NT2/D1 (cell line): ENCODE results near the gene SSR2.

Experiments
- DNase-seq: peaks from one replicate; pipeline ENCODE4 v3.0.0-alpha.2; 2011; ENCODE audit warnings: low read depth, low spot score
- H3K27me3 ChIP-seq: 2 replicates; pipeline ENCODE4 v1.6.0; 2011; ENCODE audit warnings: mild to moderate bottlenecking; ENCODE audit not compliant: insufficient read length, insufficient read depth
- H3K36me3 ChIP-seq: 2 replicates; pipeline ENCODE4 v1.6.1; 2011; ENCODE audit warnings: mild to moderate bottlenecking, low read length, mixed read lengths; ENCODE audit not compliant: insufficient read depth, insufficient read length
- H3K4me1 ChIP-seq: 2 replicates; pipeline ENCODE4 v1.5.1; 2011; ENCODE audit not compliant: insufficient read depth, insufficient read length
- H3K4me3 ChIP-seq: 2 replicates; pipeline ENCODE4 v1.5.1; 2011; ENCODE audit warnings: low read depth; ENCODE audit not compliant: insufficient read length
- H3K9ac ChIP-seq: 2 replicates; pipeline ENCODE4 v1.6.0; 2011; ENCODE audit warnings: low read depth; ENCODE audit not compliant: insufficient read length
- H3K9me3 ChIP-seq: 2 replicates; pipeline ENCODE4 v1.5.1; 2011; ENCODE audit warnings: mild to moderate bottlenecking, low read length; ENCODE audit not compliant: insufficient read depth
- SUZ12 ChIP-seq: IDR thresholded peaks from 2 replicates; pipeline ENCODE4 v1.6.1; 2011; ENCODE audit not compliant: insufficient read length, insufficient read depth; ENCODE audit errors: extremely low read depth
- YY1 ChIP-seq: IDR thresholded peaks from 2 replicates; pipeline ENCODE4 v1.6.1; 2011; ENCODE audit not compliant: insufficient read length, insufficient read depth
- ZNF274 ChIP-seq: IDR thresholded peaks from 2 replicates; pipeline ENCODE4 v1.6.1; 2011; ENCODE audit warnings: mild to moderate bottlenecking, low read depth, low read length

The SSR2 gene

GRCh38 chr1:156019946-156020292 lies 832 bp downstream of the SSR2 start:
- Histone ChIP-seq H3K36me3 (peaks cover 42% of the 10 kb centered on the region), H3K9ac (peak overlapping the region; percentile 91), H3K4me1 (peaks cover 2% of the 10 kb centered on the region), H3K9me3 (no peaks in the 10 kb centered on the region), H3K27me3 (peaks cover 5% of the 10 kb centered on the region), H3K4me3 (peak overlapping the region; percentile 92)
- TF ChIP-seq ZNF274 (no peak), YY1 (no peak), SUZ12 (no peak)
- DNase-seq, result no peak

DNA sequence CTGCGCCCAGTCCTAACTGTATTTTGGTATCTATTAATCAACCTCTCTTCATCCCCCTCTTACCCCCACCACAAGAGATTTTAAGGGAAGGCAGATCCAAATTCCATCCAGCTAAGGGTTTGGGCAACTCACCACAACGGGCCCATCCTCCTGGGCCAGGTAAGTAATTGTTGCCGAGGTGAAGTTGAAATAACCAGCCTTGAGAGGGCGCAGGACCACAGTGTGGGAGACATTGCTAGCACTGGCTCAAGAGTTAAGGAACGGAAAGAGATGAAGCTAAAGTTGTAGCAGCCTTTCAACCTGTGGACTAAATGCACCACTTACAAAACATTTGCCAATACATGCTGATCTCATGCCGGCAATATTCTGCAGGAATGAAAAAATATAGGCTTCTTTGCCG lies 5.9 kb downstream of the SSR2 start:
- H3K4me3 ChIP-seq, result no peak overlapping the region
- H3K9ac ChIP-seq, result no peak overlapping the region
- H3K4me1 ChIP-seq, result peaks cover 6% of the 10 kb centered on the region
- no peak for DNase-seq
- no peaks in the 10 kb centered on the region for H3K27me3 ChIP-seq
- peaks cover 86% of the 10 kb centered on the region for H3K36me3 ChIP-seq
- TF ChIP-seq SUZ12, result no peak
- no peak for TF ChIP-seq ZNF274
- TF ChIP-seq YY1, result no peak
- no peaks in the 10 kb centered on the region for H3K9me3 ChIP-seq

GRCh38 chr1:156012051-156012817 lies 8.5 kb downstream of the SSR2 start:
- no peak for DNase-seq
- Histone ChIP-seq H3K36me3 (peaks cover 76% of the 10 kb centered on the region), H3K9me3 (no peaks in the 10 kb centered on the region), H3K9ac (no peak overlapping the region), H3K4me3 (no peak overlapping the region), H3K27me3 (no peaks in the 10 kb centered on the region), H3K4me1 (peaks cover 11% of the 10 kb centered on the region)
- no peak for TF ChIP-seq ZNF274
- no peak for TF ChIP-seq YY1
- no peak for TF ChIP-seq SUZ12

DNA sequence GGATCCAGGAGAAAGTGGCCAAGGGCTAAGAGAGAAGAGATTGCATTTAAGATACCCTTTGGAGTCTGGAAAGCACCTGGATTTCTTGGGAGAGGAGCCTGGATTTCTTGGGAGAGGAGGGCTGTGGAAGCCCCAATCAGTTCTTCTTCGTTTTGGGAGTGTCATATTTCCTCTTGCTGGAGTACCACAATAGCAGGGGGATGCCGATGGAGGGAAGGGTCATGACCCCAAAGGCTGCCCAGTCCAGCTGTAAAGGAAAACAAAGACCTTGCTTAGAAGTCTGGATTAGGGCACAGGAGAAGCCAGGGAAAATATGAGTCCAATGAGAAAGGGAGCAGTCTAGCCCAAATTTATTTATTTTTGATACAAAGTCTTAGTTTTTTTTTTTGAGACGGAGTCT lies 11.3 kb downstream of the SSR2 start:
- H3K9me3 ChIP-seq, result no peaks in the 10 kb centered on the region
- H3K9ac ChIP-seq, result no peak overlapping the region
- no peak for DNase-seq
- peaks cover 54% of the 10 kb centered on the region for H3K36me3 ChIP-seq
- H3K4me1 ChIP-seq, result peaks cover 13% of the 10 kb centered on the region
- no peak for TF ChIP-seq SUZ12
- TF ChIP-seq YY1, result no peak
- TF ChIP-seq ZNF274, result no peak
- H3K4me3 ChIP-seq, result no peak overlapping the region
- H3K27me3 ChIP-seq, result no peaks in the 10 kb centered on the region

DNA sequence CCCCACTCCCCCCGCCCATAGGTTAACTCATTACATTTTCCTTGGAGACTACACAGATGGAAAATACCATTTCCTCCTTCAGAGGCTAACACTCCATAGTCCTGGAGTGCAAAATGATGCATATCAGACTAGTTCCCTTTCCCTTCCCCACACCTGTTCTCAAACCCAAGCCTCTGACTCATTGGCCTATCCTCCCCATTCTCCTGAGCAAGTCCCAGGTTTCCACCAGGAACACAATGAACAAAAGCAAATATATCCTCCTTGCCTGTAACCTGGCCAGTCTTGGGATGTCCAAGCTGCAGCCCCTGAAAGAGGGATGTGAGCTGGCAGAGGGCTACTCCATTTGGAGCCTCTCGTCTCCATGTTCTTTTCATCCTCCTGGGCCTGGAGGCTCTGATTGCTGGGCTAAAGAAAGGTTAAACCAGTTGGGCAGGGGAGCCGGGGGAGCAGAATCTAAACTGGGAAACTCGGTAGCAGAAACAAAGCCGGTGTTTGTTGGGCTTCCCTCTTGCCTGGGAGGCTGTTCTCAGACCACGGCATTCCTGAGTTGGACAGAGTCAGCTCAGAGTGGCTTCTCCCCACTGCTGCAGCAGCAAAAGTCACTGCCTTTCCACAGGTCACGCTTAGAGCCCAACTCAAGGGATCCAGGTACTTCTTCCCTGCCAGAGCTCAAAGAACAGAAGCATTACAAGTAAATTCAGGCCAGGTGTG lies 13.9 kb downstream of the SSR2 start:
- H3K9me3 ChIP-seq, result no peaks in the 10 kb centered on the region
- no peak for DNase-seq
- no peaks in the 10 kb centered on the region for H3K27me3 ChIP-seq
- H3K36me3 ChIP-seq, result peaks cover 31% of the 10 kb centered on the region
- no peak overlapping the region for H3K4me3 ChIP-seq
- no peak for TF ChIP-seq ZNF274
- no peak for TF ChIP-seq SUZ12
- no peak for TF ChIP-seq YY1
- no peak overlapping the region for H3K9ac ChIP-seq
- H3K4me1 ChIP-seq, result peaks cover 18% of the 10 kb centered on the region

GRCh38 chr1:156004843-156005584 lies 15.7 kb downstream of the SSR2 start:
- Histone ChIP-seq H3K9me3 (no peaks in the 10 kb centered on the region), H3K4me3 (no peak overlapping the region), H3K4me1 (peaks cover 18% of the 10 kb centered on the region), H3K36me3 (peaks cover 14% of the 10 kb centered on the region), H3K27me3 (no peaks in the 10 kb centered on the region), H3K9ac (no peak overlapping the region)
- no peak for DNase-seq
- TF ChIP-seq SUZ12, result no peak
- no peak for TF ChIP-seq ZNF274

DNA sequence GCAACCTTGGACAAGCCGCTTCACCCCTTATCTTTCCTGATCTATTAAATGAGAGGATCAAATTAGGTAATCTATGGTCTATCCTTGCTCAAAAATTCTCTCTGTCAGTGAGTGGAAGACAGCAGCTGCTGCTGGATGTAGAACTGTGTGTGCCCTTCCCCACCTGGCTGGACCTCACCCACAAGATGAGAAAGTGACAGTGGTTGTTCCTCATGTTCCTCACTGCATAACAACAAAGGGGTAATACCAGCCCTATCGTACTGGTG lies 16.9 kb downstream of the SSR2 start:
- Histone ChIP-seq H3K9ac (no peak overlapping the region), H3K4me3 (no peak overlapping the region), H3K27me3 (no peaks in the 10 kb centered on the region), H3K36me3 (peaks cover 6% of the 10 kb centered on the region), H3K9me3 (no peaks in the 10 kb centered on the region), H3K4me1 (peaks cover 11% of the 10 kb centered on the region)
- TF ChIP-seq YY1, result no peak
- DNase-seq, result no peak
